Measurements from ENCODE around the gene GLIS1.

DNA sequence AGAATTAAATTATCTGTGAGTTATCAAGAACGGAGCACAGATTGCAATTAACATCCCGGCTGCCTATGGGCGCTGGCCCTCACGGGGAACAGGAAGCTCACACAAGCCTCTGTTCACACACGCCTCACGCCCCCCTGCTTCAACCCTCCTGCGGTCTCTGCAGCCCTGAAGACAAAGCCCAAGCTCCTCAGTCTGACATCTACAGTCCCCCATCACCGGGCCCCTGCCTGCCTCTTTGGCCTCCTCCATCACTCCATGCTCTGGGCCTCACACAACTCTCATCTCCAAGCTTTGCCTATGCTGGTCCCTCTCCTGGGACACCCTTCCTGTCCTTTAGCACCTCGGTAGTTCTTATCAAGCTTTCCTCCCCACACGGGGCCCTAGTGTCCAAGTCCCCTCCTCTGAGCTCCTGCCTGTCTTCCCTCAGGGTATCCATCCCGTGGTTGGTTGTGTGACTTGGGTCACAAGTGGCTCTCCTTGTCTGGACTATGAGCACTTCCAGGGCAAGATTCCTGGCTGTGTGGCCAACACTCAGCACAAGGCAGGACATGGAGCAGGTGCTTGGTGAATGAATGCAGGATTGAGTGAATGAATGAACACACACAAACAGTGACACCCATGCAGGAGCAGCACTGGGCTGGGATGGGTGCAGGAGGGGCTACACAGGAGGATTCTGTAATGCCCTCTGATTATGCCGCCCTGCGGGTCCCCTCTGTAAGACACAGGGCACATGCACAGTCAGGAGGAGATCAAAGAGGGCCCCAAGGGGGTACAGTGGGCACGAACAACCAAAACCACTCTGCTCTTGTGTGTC lies 163.6 kb downstream of the GLIS1 start:
- TF ChIP-seq, protein P1, sequence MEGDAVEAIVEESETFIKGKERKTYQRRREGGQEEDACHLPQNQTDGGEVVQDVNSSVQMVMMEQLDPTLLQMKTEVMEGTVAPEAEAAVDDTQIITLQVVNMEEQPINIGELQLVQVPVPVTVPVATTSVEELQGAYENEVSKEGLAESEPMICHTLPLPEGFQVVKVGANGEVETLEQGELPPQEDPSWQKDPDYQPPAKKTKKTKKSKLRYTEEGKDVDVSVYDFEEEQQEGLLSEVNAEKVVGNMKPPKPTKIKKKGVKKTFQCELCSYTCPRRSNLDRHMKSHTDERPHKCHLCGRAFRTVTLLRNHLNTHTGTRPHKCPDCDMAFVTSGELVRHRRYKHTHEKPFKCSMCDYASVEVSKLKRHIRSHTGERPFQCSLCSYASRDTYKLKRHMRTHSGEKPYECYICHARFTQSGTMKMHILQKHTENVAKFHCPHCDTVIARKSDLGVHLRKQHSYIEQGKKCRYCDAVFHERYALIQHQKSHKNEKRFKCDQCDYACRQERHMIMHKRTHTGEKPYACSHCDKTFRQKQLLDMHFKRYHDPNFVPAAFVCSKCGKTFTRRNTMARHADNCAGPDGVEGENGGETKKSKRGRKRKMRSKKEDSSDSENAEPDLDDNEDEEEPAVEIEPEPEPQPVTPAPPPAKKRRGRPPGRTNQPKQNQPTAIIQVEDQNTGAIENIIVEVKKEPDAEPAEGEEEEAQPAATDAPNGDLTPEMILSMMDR (IDR thresholded peaks at IDR 0.05), result no peak
- no peak for TF ChIP-seq SP1 (CRISPR knock-in tag; conservative IDR thresholded peaks at IDR 0.05)
- TF ChIP-seq, protein P2, sequence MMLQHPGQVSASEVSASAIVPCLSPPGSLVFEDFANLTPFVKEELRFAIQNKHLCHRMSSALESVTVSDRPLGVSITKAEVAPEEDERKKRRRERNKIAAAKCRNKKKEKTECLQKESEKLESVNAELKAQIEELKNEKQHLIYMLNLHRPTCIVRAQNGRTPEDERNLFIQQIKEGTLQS (CRISPR knock-in tag; conservative IDR thresholded peaks at IDR 0.05), result no peak
- TF ChIP-seq, protein P3, sequence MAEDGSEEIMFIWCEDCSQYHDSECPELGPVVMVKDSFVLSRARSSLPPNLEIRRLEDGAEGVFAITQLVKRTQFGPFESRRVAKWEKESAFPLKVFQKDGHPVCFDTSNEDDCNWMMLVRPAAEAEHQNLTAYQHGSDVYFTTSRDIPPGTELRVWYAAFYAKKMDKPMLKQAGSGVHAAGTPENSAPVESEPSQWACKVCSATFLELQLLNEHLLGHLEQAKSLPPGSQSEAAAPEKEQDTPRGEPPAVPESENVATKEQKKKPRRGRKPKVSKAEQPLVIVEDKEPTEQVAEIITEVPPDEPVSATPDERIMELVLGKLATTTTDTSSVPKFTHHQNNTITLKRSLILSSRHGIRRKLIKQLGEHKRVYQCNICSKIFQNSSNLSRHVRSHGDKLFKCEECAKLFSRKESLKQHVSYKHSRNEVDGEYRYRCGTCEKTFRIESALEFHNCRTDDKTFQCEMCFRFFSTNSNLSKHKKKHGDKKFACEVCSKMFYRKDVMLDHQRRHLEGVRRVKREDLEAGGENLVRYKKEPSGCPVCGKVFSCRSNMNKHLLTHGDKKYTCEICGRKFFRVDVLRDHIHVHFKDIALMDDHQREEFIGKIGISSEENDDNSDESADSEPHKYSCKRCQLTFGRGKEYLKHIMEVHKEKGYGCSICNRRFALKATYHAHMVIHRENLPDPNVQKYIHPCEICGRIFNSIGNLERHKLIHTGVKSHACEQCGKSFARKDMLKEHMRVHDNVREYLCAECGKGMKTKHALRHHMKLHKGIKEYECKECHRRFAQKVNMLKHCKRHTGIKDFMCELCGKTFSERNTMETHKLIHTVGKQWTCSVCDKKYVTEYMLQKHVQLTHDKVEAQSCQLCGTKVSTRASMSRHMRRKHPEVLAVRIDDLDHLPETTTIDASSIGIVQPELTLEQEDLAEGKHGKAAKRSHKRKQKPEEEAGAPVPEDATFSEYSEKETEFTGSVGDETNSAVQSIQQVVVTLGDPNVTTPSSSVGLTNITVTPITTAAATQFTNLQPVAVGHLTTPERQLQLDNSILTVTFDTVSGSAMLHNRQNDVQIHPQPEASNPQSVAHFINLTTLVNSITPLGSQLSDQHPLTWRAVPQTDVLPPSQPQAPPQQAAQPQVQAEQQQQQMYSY (CRISPR knock-in tag; IDR thresholded peaks at IDR 0.05), result no peak
